Coronary artery (tissue), 2 donors: ENCODE data around the gene MPI.

Experiments used
- DNase-seq: peaks from one replicate; pipeline ENCODE4 v3.0.0-alpha.2; 2017; ENCODE audit warnings: low spot score
- H3K27ac ChIP-seq, 2 donors: fragments of 200-600 bp; sonication (generic); one replicate each; pipeline ENCODE4 v1.5.1; 2016 to 2019
- H3K4me3 ChIP-seq: fragments of 200-600 bp; sonication (generic); 2 replicates; pipeline ENCODE4 v1.5.1; 2016; ENCODE audit warnings: mild to moderate bottlenecking, moderate library complexity
- CTCF ChIP-seq: fragments of 200-600 bp; sonication (generic); IDR thresholded peaks from one replicate; pipeline ENCODE4 v1.5.1; 2019; ENCODE audit warnings: antibody characterized with exemption

Gene MPI

DNA sequence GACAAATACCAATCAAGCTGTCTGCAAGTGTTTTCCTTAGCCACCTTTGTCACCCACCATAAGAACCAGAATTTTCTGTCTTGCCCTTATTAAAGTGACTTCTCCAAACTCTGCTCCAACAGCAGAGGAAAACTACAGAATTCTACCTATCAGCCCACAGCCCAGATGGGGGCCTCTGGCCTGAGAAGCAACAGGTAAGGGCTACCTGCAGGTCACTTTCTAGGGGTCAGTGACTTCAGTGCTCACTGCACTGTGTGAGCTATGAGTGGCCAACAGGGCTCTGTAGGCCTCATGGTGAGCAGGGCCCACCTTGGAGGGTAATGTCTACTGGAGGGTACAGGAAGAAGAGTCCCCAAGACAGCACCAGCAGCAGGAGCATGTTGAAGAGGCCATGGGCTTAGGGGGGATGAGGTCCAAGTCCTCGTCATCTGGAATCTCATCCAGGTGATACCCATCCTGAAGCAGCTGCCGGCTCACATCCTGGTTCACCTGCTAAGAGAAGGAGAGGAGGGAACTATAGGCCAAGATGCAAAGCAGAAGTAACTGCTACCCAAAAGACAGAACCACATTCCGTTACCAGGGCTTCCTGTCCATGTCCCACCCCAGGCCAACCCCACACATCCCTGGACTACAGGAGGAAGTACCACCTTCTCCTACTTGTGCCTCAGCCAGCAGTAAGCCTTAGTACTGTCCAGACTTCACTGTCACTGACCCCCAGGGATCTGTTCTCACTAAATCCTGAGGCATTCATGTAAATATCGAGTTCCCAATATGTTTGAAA is 12.6 kb downstream of the MPI start:
- H3K27ac ChIP-seq: no peak overlapping the region
- no peak for TF ChIP-seq CTCF
- no peak for DNase-seq
- no peak overlapping the region for H3K4me3 ChIP-seq

DNA sequence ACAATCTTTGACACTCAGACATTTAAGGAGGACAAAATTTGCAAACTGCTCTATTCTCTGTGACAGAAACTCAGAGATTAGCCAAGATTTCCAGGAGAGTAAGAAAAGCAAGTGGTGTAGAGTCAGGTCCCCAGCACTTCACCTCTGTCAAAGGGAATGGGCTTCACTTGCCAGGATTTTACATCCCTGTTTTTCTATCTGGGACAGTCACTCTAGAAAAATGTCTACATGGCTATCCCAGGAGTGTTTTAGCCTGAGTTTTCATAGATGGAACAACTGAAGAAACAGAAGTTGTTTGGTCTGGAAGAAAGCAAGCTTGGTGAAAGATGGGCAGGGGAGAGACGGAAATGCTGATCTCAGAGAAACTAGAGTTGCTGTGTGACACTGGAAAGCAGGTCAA is 13.8 kb downstream of the MPI start:
- no peak for DNase-seq
- H3K27ac ChIP-seq: no peak overlapping the region
- TF ChIP-seq CTCF: no peak
- H3K4me3 ChIP-seq: no peak overlapping the region

DNA sequence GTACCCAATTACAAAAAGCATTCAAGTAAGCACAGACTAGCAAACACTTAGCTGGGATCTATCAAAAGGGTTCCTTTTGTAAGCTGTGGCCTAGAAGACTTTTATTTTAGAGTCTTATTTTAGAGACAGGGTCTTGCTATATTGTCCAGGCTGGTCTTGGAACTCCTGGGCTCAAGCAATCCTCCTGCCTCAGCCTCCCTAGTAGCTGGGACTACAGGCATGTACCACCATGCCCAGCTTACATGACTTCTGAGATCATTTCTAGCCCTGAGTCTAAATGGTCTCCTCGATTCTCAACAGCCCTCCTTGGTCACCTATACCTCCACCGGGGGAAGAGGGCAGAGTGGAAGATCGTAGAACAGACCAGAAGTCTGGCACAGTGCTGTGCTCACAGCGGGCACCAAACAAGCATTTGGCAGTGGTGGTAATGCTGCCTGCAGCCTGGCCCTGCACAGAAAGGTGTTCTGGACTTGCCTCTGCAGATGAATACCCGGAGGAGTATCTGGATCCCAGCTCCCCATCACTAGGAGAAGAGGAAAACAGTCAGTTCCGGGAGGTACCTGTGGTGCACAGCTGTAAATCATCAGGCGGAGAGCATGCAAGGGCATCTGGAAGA is 14.5 kb downstream of the MPI start:
- Histone ChIP-seq H3K4me3 (no peak overlapping the region), H3K27ac (no peak overlapping the region)
- no peak for TF ChIP-seq CTCF
- DNase-seq: no peak

- peak overlapping the region; percentile 88 to 96 for H3K27ac ChIP-seq
- TF ChIP-seq CTCF: no peak
- DNase-seq: no peak
These were observed 16.2 kb downstream of the MPI start for GRCh38 chr15:74906067-74906449.

GRCh38 chr15:74906450-74907162 is 16.8 kb downstream of the MPI start, which contains the start of gene FAM219B:
Gene FAM219B, minus strand, starts transcription at chr15:74906851. Its CDS starts 51 bp downstream, at chr15:74906800.
- no peak for TF ChIP-seq CTCF
- peak within 1 kb of the TSS; percentile 88 to 96 for H3K27ac ChIP-seq
- peak within 1 kb of the TSS; percentile 97 for H3K4me3 ChIP-seq
- DNase-seq: peak; percentile 94

More at GRCh38 chr15:74906067-74906449, 16.2 kb downstream of the MPI start:
- H3K4me3 ChIP-seq: peak overlapping the region; percentile 97

DNA sequence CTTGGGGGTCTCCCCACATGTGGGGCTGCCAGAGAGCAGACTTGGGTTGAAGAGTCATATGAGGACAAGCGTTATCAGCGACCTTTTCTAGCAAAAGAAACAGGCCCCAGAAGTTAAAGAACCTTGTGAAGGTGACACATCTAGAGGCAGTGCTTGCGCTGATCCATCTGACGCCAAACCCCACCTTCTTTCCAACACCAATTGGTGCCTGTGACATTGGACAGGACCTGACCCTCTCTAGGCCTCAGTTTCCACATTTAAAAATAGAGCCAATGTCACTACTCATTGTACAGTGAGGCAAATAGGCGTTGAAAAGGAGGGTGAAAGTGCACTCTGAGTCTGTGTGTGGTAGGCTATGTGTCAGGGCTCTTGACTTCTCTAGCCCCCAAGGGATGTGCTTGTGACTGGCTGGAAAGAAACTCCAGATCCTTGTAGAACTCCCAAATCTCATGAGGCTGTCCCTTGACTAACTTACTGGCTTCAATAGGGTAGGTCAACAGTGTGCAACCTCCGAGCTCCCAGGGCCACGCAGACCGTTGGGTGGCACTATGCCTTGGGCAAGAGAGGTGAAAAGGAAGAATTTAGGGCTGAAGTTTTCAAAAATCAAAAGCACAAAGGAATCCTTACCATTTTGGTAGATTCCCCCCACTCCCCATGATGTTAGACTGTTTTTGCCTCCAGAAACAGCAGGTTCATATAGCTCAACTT is 17.5 kb downstream of the MPI start:
- Histone ChIP-seq H3K4me3 (peak overlapping the region; percentile 97), H3K27ac (peak overlapping the region; percentile 88 to 96)
- no peak for TF ChIP-seq CTCF
- no peak for DNase-seq
